ENCODE results near the gene NOX5.

NOX5 gene

GRCh38 chr15:68990992-68991500 is 23.4 kb upstream of the NOX5 start:
- no peak for DNase-seq (ENCODE audit: low read depth, low spot score)

- no peak for DNase-seq (ENCODE audit: low read depth, low spot score)
Measured at GRCh38 chr15:68991723-68992122, 22.8 kb upstream of the NOX5 start.

GRCh38 chr15:68992696-68993095 is 21.8 kb upstream of the NOX5 start:
- DNase-seq (ENCODE audit: low read depth, low spot score), result no peak

- no peak for DNase-seq (ENCODE audit: low read depth, low spot score)
Measured at GRCh38 chr15:68993276-68993675, 21.2 kb upstream of the NOX5 start.

GRCh38 chr15:68994149-68994548 is 20.3 kb upstream of the NOX5 start:
- DNase-seq (ENCODE audit: low read depth, low spot score), result no peak

GRCh38 chr15:68994981-68995761 is 19.3 kb upstream of the NOX5 start:
- no peak for DNase-seq (ENCODE audit: low read depth, low spot score)

GRCh38 chr15:68997050-68997449 is 17.4 kb upstream of the NOX5 start:
- DNase-seq (ENCODE audit: low read depth, low spot score), result no peak

- DNase-seq (ENCODE audit: low read depth, low spot score), result no peak
Measured at GRCh38 chr15:68997930-68998777, 16.3 kb upstream of the NOX5 start.

GRCh38 chr15:68999091-68999490 is 15.4 kb upstream of the NOX5 start:
- DNase-seq (ENCODE audit: low read depth, low spot score), result no peak

GRCh38 chr15:69000091-69000490 is 14.4 kb upstream of the NOX5 start:
- no peak for DNase-seq (ENCODE audit: low read depth, low spot score)

GRCh38 chr15:69000725-69001503 is 13.6 kb upstream of the NOX5 start:
- DNase-seq (ENCODE audit: low read depth, low spot score), result no peak

- DNase-seq (ENCODE audit: low read depth, low spot score), result no peak
Measured at GRCh38 chr15:69002783-69003182, 11.7 kb upstream of the NOX5 start.

- DNase-seq (ENCODE audit: low read depth, low spot score), result no peak
Measured at GRCh38 chr15:69004011-69004410, 10.5 kb upstream of the NOX5 start.

- DNase-seq (ENCODE audit: low read depth, low spot score), result no peak
Measured at GRCh38 chr15:69008056-69008455, 6.4 kb upstream of the NOX5 start.

GRCh38 chr15:69009341-69009740 is 5.2 kb upstream of the NOX5 start:
- DNase-seq (ENCODE audit: low read depth, low spot score), result no peak

GRCh38 chr15:69011641-69012040 is 2.9 kb upstream of the NOX5 start:
- DNase-seq (ENCODE audit: low read depth, low spot score), result no peak

- no peak for DNase-seq (ENCODE audit: low read depth, low spot score)
Measured at GRCh38 chr15:69012761-69013364, 1.6 kb upstream of the NOX5 start.

- DNase-seq (ENCODE audit: low read depth, low spot score), result no peak
Measured at GRCh38 chr15:69013726-69014406, 629 bp upstream of the NOX5 start.

GRCh38 chr15:69015591-69015990 is 1.1 kb downstream of the NOX5 start:
- no peak for DNase-seq (ENCODE audit: low read depth, low spot score)

GRCh38 chr15:69016021-69016595 is 1.6 kb downstream of the NOX5 start:
- DNase-seq (ENCODE audit: low read depth, low spot score), result no peak

GRCh38 chr15:69017978-69018377 is 3.5 kb downstream of the NOX5 start:
- no peak for DNase-seq (ENCODE audit: low read depth, low spot score)

Data from activated naive CD8-positive, alpha-beta T cell treated with anti-CD3 and anti-CD28 coated beads, Interleukin-2, amount 50 U/mL, for 16 hours (primary cell).